IMR-90 (cell line): ENCODE results near the gene AKAP13. TPM values are rescaled to one million over a fixed set of nuclear protein-coding genes. Genes with fewer than 3 reads are reported as not detected.

ENCODE experiments used
- ATAC-seq: fragments of 200-7000 bp; cut with Tn5 transposase; 2 replicates; pipeline ENCODE4 v1.9.1; 2020; ENCODE audit warnings: low read depth, mild to moderate bottlenecking, moderate library complexity
- BruUV-seq: library from RNA; stranded (reverse); fragments of 400-500 nt; replicated peaks from 2 replicates; lab custom pipeline; 2021; lab: Mats Ljungman, UMichigan
- CTCF ChIA-PET: fragments of 300-600 bp; formaldehyde crosslinking; extraction: SDS; loops from one replicate; lab custom pipeline; 2021; ENCODE audit warnings: antibody characterized with exemption; lab: Yijun Ruan, JAX
- POLR2A ChIA-PET: fragments of 300-600 bp; sonication (Branson Sonifier 250); formaldehyde crosslinking; loops from one replicate; lab custom pipeline; 2022; ENCODE audit warnings: antibody characterized with exemption; ENCODE audit not compliant: unreplicated experiment; lab: Charles Lee
- DNase-seq: peaks from one replicate; pipeline ENCODE4 v3.0.0; 2013
- H2AFZ ChIP-seq: replicated peaks from 2 replicates; pipeline ENCODE3; 2013; ENCODE audit warnings: low read length, mild to moderate bottlenecking; ENCODE audit not compliant: poor library complexity
- H2AK5ac ChIP-seq: 2 replicates; pipeline ENCODE4 v1.6.1; 2013; ENCODE audit warnings: low read depth, low read length, inconsistent platforms
- H2AK9ac ChIP-seq: replicated peaks from 2 replicates; pipeline ENCODE3; 2013; ENCODE audit warnings: mild to moderate bottlenecking, low read depth, low read length, moderate library complexity; ENCODE audit not compliant: poor library complexity
- H2BK120ac ChIP-seq: 2 replicates; pipeline ENCODE4 v1.6.1; 2013; ENCODE audit warnings: low read depth, low read length, inconsistent platforms
- H2BK15ac ChIP-seq: 3 replicates; pipeline ENCODE4 v1.6.1; 2013; ENCODE audit warnings: low read depth, low read length, inconsistent platforms
- H2BK20ac ChIP-seq: 2 replicates; pipeline ENCODE4 v1.6.1; 2013; ENCODE audit warnings: low read depth, mild to moderate bottlenecking, inconsistent platforms, low read length, moderate library complexity
- H2BK5ac ChIP-seq: 2 replicates; pipeline ENCODE4 v1.6.1; 2013; ENCODE audit warnings: mild to moderate bottlenecking, low read depth, low read length, inconsistent platforms; ENCODE audit not compliant: poor library complexity, severe bottlenecking
- H3K14ac ChIP-seq: replicated peaks from 2 replicates; pipeline ENCODE4 v1.6.1; 2013; ENCODE audit warnings: low read depth, low read length, inconsistent platforms
- H3K18ac ChIP-seq: 2 replicates; pipeline ENCODE4 v1.6.1; 2013; ENCODE audit warnings: low read depth, low read length, control low read depth
- H3K23ac ChIP-seq: 2 replicates; pipeline ENCODE4 v1.6.1; 2013; ENCODE audit warnings: low read depth, low read length, inconsistent platforms
- H3K27ac ChIP-seq: 2 replicates; pipeline ENCODE4 v1.5.1; 2013; ENCODE audit warnings: mild to moderate bottlenecking, control low read depth, low read length; ENCODE audit not compliant: insufficient read depth
- H3K27me3 ChIP-seq: 2 replicates; pipeline ENCODE4 v1.6.1; 2013; ENCODE audit warnings: low read length; ENCODE audit not compliant: control insufficient read depth, insufficient read depth
- H3K36me3 ChIP-seq: 2 replicates; pipeline ENCODE4 v1.6.1; 2013; ENCODE audit warnings: low read length, mixed read lengths; ENCODE audit not compliant: control insufficient read depth, insufficient read depth
- H3K4ac ChIP-seq: 2 replicates; pipeline ENCODE4 v1.6.1; 2013; ENCODE audit warnings: low read depth, low read length, inconsistent platforms
- H3K4me1 ChIP-seq: 2 replicates; pipeline ENCODE4 v1.6.1; 2013; ENCODE audit warnings: low read length, mixed read lengths; ENCODE audit not compliant: control insufficient read depth, insufficient read depth
- H3K4me2 ChIP-seq: 2 replicates; pipeline ENCODE4 v1.6.1; 2013; ENCODE audit warnings: low read depth, mild to moderate bottlenecking, control low read depth, low read length, moderate library complexity
- H3K4me3 ChIP-seq: 2 replicates; pipeline ENCODE4 v1.5.1; 2013; ENCODE audit warnings: low read depth, mild to moderate bottlenecking, control low read depth, low read length, moderate library complexity; ENCODE audit not compliant: insufficient read depth
- H3K56ac ChIP-seq: 2 replicates; pipeline ENCODE4 v1.6.1; 2013; ENCODE audit warnings: low read length, inconsistent platforms; ENCODE audit not compliant: insufficient read depth; ENCODE audit errors: extremely low read depth
- H3K79me1 ChIP-seq, 2 experiments: 2 replicates each; pipeline ENCODE4 v1.6.1; 2013; ENCODE audit warnings: low read length in 2 of 2, inconsistent platforms in 1 of 2, low read depth in 1 of 2
- H3K9ac ChIP-seq: 2 replicates; pipeline ENCODE4 v1.6.1; 2013; ENCODE audit warnings: low read depth, low read length, control low read depth
- H3K9me1 ChIP-seq: 2 replicates; pipeline ENCODE4 v1.6.1; 2013; ENCODE audit warnings: low read length, inconsistent platforms; ENCODE audit not compliant: insufficient read depth
- H3K9me3 ChIP-seq: 2 replicates; pipeline ENCODE4 v1.6.1; 2013; ENCODE audit warnings: low read length; ENCODE audit not compliant: control insufficient read depth, insufficient read depth
- H4K20me1 ChIP-seq: 2 replicates; pipeline ENCODE4 v1.6.1; 2013; ENCODE audit warnings: low read length, inconsistent platforms; ENCODE audit not compliant: insufficient read depth
- H4K5ac ChIP-seq: 2 replicates; pipeline ENCODE4 v1.6.1; 2013; ENCODE audit warnings: mild to moderate bottlenecking, low read depth, low read length, control low read depth
- H4K8ac ChIP-seq, 2 experiments: 2 replicates each; pipeline ENCODE4 v1.6.1; 2013; ENCODE audit warnings: low read depth in 2 of 2, low read length in 2 of 2, control low read depth in 1 of 2, inconsistent platforms in 1 of 2
- H4K91ac ChIP-seq: 2 replicates; pipeline ENCODE4 v1.6.1; 2013; ENCODE audit warnings: low read depth, low read length, inconsistent platforms; ENCODE audit not compliant: insufficient read depth
- BHLHE40 ChIP-seq: fragments of 150-350 bp; IDR thresholded peaks from 2 replicates; pipeline ENCODE4 v1.6.1; 2016; ENCODE audit warnings: mild to moderate bottlenecking, low read depth, low read length
- CEBPB ChIP-seq: IDR thresholded peaks from 2 replicates; pipeline ENCODE4 v1.6.1; 2012; ENCODE audit warnings: low read depth, low read length, improper control_type of control experiment
- CHD1 ChIP-seq: IDR thresholded peaks from 2 replicates; pipeline ENCODE4 v1.6.1; 2012; ENCODE audit warnings: low read depth, low read length, improper control_type of control experiment
- CTCF ChIP-seq: conservative IDR thresholded peaks from 2 replicates; pipeline ENCODE4 v1.5.1; 2012; ENCODE audit warnings: mild to moderate bottlenecking, low read depth, low read length, improper control_type of control experiment
- FOS ChIP-seq: fragments of 150-350 bp; IDR thresholded peaks from 2 replicates; pipeline ENCODE4 v1.6.1; 2016; ENCODE audit warnings: low read depth, low read length
- MAFK ChIP-seq: IDR thresholded peaks from 2 replicates; pipeline ENCODE4 v1.6.1; 2012; ENCODE audit warnings: low read depth, low read length, improper control_type of control experiment
- MAZ ChIP-seq: IDR thresholded peaks from 2 replicates; pipeline ENCODE4 v1.6.1; 2012; ENCODE audit warnings: low read depth, mild to moderate bottlenecking, low read length, improper control_type of control experiment, moderate library complexity, borderline replicate concordance
- MXI1 ChIP-seq: IDR thresholded peaks from 2 replicates; pipeline ENCODE4 v1.6.1; 2012; ENCODE audit warnings: low read depth, mild to moderate bottlenecking, low read length, moderate library complexity, borderline replicate concordance
- NFE2L2 ChIP-seq: fragments of 150-350 bp; IDR thresholded peaks from 2 replicates; pipeline ENCODE4 v1.6.1; 2016; ENCODE audit warnings: low read depth, mild to moderate bottlenecking, low read length
- POLR2A ChIP-seq: IDR thresholded peaks from 2 replicates; pipeline ENCODE4 v1.6.1; 2012; ENCODE audit warnings: mild to moderate bottlenecking, low read depth, low read length
- RAD21 ChIP-seq: IDR thresholded peaks from 2 replicates; pipeline ENCODE4 v1.6.1; 2012; ENCODE audit warnings: low read length, improper control_type of control experiment
- RCOR1 ChIP-seq: IDR thresholded peaks from 2 replicates; pipeline ENCODE4 v1.6.1; 2012; ENCODE audit warnings: mild to moderate bottlenecking, low read length, improper control_type of control experiment; ENCODE audit not compliant: insufficient replicate concordance
- RFX5 ChIP-seq: IDR thresholded peaks from 2 replicates; pipeline ENCODE4 v1.8.0; 2012; ENCODE audit warnings: low read depth, mild to moderate bottlenecking, low read length, moderate library complexity
- SMC3 ChIP-seq: fragments of 150-350 bp; IDR thresholded peaks from 2 replicates; pipeline ENCODE4 v1.6.1; 2016; ENCODE audit warnings: low read depth, mild to moderate bottlenecking, antibody characterized with exemption, low read length, moderate library complexity
- WGBS, 2 experiments: methylation state at CpG; one replicate each; pipeline versions ENCODE4 v1.1.5 to v1.1.7; 2013; ENCODE audit warnings: missing lambda C conversion rate in 2 of 2; ENCODE audit not compliant: insufficient read length in 1 of 2; ENCODE audit errors: extremely low coverage in 2 of 2; 5-methylcytosine and 5-hydroxymethylcytosine counted together
- dilution Hi-C: fragments of 300-500 bp; cut with HindIII; formaldehyde crosslinking; loops from one replicate; pipeline ENCODE4 v1.14.3; 2018; ENCODE audit warnings: low sequenced_read_pairs; ENCODE audit not compliant: unreplicated experiment
- in situ Hi-C: fragments of 300-500 bp; cut with MboI; formaldehyde crosslinking; loops from 3 replicates; pipeline ENCODE4 v1.14.3; 2019; ENCODE audit warnings: low sequenced_read_pairs, inconsistent platforms, mixed read lengths
- intact Hi-C: fragments of 100-400 bp; cut with micrococcal nuclease; formaldehyde crosslinking; loops from 2 replicates; pipeline ENCODE4 v1.10.0; 2022
- polyA plus RNA-seq, 3 experiments: library from polyadenylated mRNA; depleted of rRNA; stranded (reverse); fragments of >200 nt; gene quantifications; 2 replicates each; pipeline ENCODE4 v1.2.3, GENCODE V29; 2012; ENCODE audit warnings: low replicate concordance in 1 of 3
- total RNA-seq: library from RNA; depleted of rRNA; stranded (reverse); fragments of >200 nt; gene quantifications from 2 replicates; pipeline ENCODE4 v1.2.3, GENCODE V29; 2012
- TF ChIP-seq, protein P1 (sequence below): fragments of 150-350 bp; IDR thresholded peaks from 2 replicates; pipeline ENCODE4 v1.6.1; 2016; ENCODE audit warnings: low read depth, mild to moderate bottlenecking, low read length, moderate library complexity, borderline replicate concordance

AKAP13 gene
- total and polyA plus RNA-seq, 2 of the 4 experiments (the other 2 are of a cell fraction) = 10.4 to 46.4 TPM

GRCh38 chr15:85622221-85622831 lies 241.9 kb downstream of the AKAP13 start:
- H2BK5ac ChIP-seq = peak overlapping the region; percentile 73
- H3K14ac ChIP-seq = peak overlapping the region; percentile 92
- H3K9ac ChIP-seq = no peak overlapping the region
- intact Hi-C loops (loop anchor here (10.0 kb wide), 1 partner anchor 208 kb away; no protein-coding TSS in a partner anchor), in situ Hi-C loops (no loop called here), dilution Hi-C loops (no loop called here)
- peak overlapping the region; percentile 70 for H3K27ac ChIP-seq
- 88% methylated on average over 1 of the region's 6 CpGs; no CpG with 5 or more reads in 1 of the 2 experiments for WGBS, 2 experiments
- POLR2A ChIA-PET = no interaction called here
- H2AK9ac ChIP-seq = peak overlapping the region; percentile 29
- H3K56ac ChIP-seq = no peak overlapping the region
- peaks cover 27% of the 10 kb centered on the region for H3K4me1 ChIP-seq
- H3K9me1 ChIP-seq = peaks cover 18% of the 10 kb centered on the region
- peaks cover 7% of the 10 kb centered on the region; the same call in 1 of the 2 replicates for H4K20me1 ChIP-seq
- peak overlapping the region; percentile 89 for H2BK120ac ChIP-seq
- DNase-seq = peak; percentile 92
- no peak overlapping the region for H3K4me3 ChIP-seq
- peak; percentile 15; the same call in 1 of the 2 replicates for ATAC-seq
- CTCF ChIA-PET = interaction anchor here (0.7 kb wide), 1 partner anchor 326 kb away, joined by 3 read pairs; no protein-coding TSS in a partner anchor
- BruUV-seq = no TSS peak
- H3K27me3 ChIP-seq = no peaks in the 10 kb centered on the region
- peak overlapping the region; percentile 76 for H4K91ac ChIP-seq
- peak overlapping the region; percentile 97 for H2AK5ac ChIP-seq
- no peaks in the 10 kb centered on the region for H3K9me3 ChIP-seq
- H3K4ac ChIP-seq = peak overlapping the region; percentile 93
- peaks cover 48 to 78% of the 10 kb centered on the region in 2 experiments for H3K79me1 ChIP-seq
- H3K4me2 ChIP-seq = peak overlapping the region; percentile 54
- no peaks in the 10 kb centered on the region for H3K36me3 ChIP-seq
- H2BK20ac ChIP-seq = peak overlapping the region; percentile 92
- peak overlapping the region; percentile 85; the same call in 2 of the 3 replicates for H2BK15ac ChIP-seq
- peak overlapping the region; percentile 67 for H2AFZ ChIP-seq
- peak overlapping the region; percentile 33 for H3K18ac ChIP-seq
- H3K23ac ChIP-seq = peak overlapping the region; percentile 85; the same call in 1 of the 2 replicates
- peak overlapping the region in 1 of 2 experiments; percentile 81; a peak in 2 of 4 replicates for H4K8ac ChIP-seq
- H4K5ac ChIP-seq = no peak overlapping the region
- TF ChIP-seq CEBPB (no peak), NFE2L2 (no peak), FOS (no peak), MXI1 (no peak), SMC3 (no peak), RFX5 (no peak), CHD1 (no peak), RCOR1 (peak; percentile 36), MAZ (no peak), BHLHE40 (0 out of 2 replicates have a peak, but pooled peaks have one; percentile 27), MAFK (0 out of 2 replicates have a peak, but pooled peaks have one; percentile 11), POLR2A (peak; percentile 71; the same call in 1 of the 2 replicates), RAD21 (0 out of 2 replicates have a peak, but pooled peaks have one; percentile 4), CTCF (no peak)
- TF ChIP-seq, protein P1, sequence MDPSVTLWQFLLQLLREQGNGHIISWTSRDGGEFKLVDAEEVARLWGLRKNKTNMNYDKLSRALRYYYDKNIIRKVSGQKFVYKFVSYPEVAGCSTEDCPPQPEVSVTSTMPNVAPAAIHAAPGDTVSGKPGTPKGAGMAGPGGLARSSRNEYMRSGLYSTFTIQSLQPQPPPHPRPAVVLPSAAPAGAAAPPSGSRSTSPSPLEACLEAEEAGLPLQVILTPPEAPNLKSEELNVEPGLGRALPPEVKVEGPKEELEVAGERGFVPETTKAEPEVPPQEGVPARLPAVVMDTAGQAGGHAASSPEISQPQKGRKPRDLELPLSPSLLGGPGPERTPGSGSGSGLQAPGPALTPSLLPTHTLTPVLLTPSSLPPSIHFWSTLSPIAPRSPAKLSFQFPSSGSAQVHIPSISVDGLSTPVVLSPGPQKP = no peak
